Heart right ventricle (tissue), 16 donors: Measurements from ENCODE around the gene CXCL3. TPM values are rescaled to one million over a fixed set of nuclear protein-coding genes. Genes with fewer than 3 reads are reported as not detected.

Source experiments
- ATAC-seq, 8 donors: fragments of 200-7000 bp; cut with Tn5 transposase; one replicate each; pipeline ENCODE4 v1.9.1; 2020; ENCODE audit warnings: mild to moderate bottlenecking in 8 of 8, moderate library complexity in 8 of 8, moderate number of reproducible peaks in 1 of 8
- DNase-seq, 2 donors: peaks; one replicate each; pipeline ENCODE4 v3.0.0-alpha.2; 2020
- H3K27ac ChIP-seq, 10 donors: fragments of 200-600 bp; sonication (generic) in 2 of 10; one replicate each; pipeline versions ENCODE4 v1.5.0 to v1.8.0; 2020 to 2022; ENCODE audit warnings: mild to moderate bottlenecking in 3 of 10
- H3K27me3 ChIP-seq, 7 donors: fragments of 200-600 bp; one replicate each; pipeline ENCODE4 v1.8.0; 2021 to 2022; ENCODE audit warnings: mild to moderate bottlenecking in 2 of 7
- H3K36me3 ChIP-seq, 9 donors: fragments of 200-600 bp; sonication (generic) in 1 of 9; one replicate each; pipeline versions ENCODE4 v1.5.0 to v1.8.0; 2020 to 2022; ENCODE audit warnings: mild to moderate bottlenecking in 2 of 9
- H3K4me1 ChIP-seq, 9 donors: fragments of 200-600 bp; sonication (generic) in 1 of 9; one replicate each; pipeline versions ENCODE4 v1.5.0 to v1.8.0; 2020 to 2022; ENCODE audit warnings: mild to moderate bottlenecking in 4 of 9
- H3K4me3 ChIP-seq, 10 donors: fragments of 200-600 bp; sonication (generic) in 2 of 10; one replicate each; pipeline versions ENCODE4 v1.5.0 to v1.8.0; 2020 to 2022; ENCODE audit warnings: mild to moderate bottlenecking in 7 of 10, moderate library complexity in 2 of 10
- H3K9me3 ChIP-seq, 11 donors: fragments of 200-600 bp in 10 of 11; sonication (generic) in 2 of 11; one replicate each; pipeline versions ENCODE4 v1.5.0 to v1.8.0; 2013 to 2022; ENCODE audit warnings: mild to moderate bottlenecking in 2 of 11, control low read depth in 1 of 11, moderate library complexity in 1 of 11
- CTCF ChIP-seq, 9 donors: fragments of 200-600 bp; sonication (generic) in 2 of 9; IDR thresholded peaks; one replicate each; pipeline versions ENCODE4 v1.5.0 to v1.8.0; 2021 to 2022; ENCODE audit warnings: antibody characterized with exemption in 9 of 9, mild to moderate bottlenecking in 5 of 9, moderate library complexity in 1 of 9
- WGBS, 2 donors: extraction: QIAGEN DNeasy Blood & Tissue Kit; methylation state at CpG; one replicate each; pipeline ENCODE4 v1.1.7; 2013; ENCODE audit warnings: inconsistent platforms in 1 of 2; 5-methylcytosine and 5-hydroxymethylcytosine counted together
- intact Hi-C, 10 donors: fragments of 100-400 bp; cut with DNase I; formaldehyde crosslinking; loops; one replicate each; pipeline versions ENCODE4 v1.11.1 to v1.14.2; 2022
- polyA plus RNA-seq, 2 donors: library from polyadenylated mRNA; stranded (reverse); fragments of 200-250 nt; gene quantifications; one replicate each; pipeline ENCODE4 v1.2.3, GENCODE V29; 2013
- total RNA-seq, 10 donors: library from RNA; stranded (reverse); fragmentation: NEBNext Ultra II Directional in 3 of 10; extraction: Animal tissue kit (Norgen Biotek cat#: 25700) in 3 of 10; gene quantifications; one replicate each; pipeline versions ENCODE4 v1.2.1 to v1.2.4, GENCODE V29; 2021 to 2023
- donor health status: Arrhythmogenic right ventricular cardiomyopathy.
- donor health status: ischemic (EF 13 %, LVEDD 7.1; RV severe dilation, severe dysfunction).
- donor health status: healthy with polysubstance abuse.
- donor health status: DM: no; HTN: yes; CAD: no.
- donor health status: DM: no; HTN: no; CAD: no.
- donor health status: ischemic (EF 25% LVEDD 6.9; RV normal size, moderate dysfunction).
- donor health status: ischemic (EF 25% LVEDD 5.7; RV mildly dilated, moderate dysfunction).
- donor health status: healthy.
- donor health status: DM: yes; HTN: yes; CAD: no.
- donor health status: Ischemic cardiomyopathy.
- donor health status: ischemic (EF 35%, LVEDD 5.7; RV mildly dilated, moderate dysfunction).
- donor health status: nonischemic (EF 11% LVEDD 7.7; RV severe dilation, severe dysfunction).
- donor health status: DM: yes; HTN: yes; CAD: no.
- donor health status: PGD.
- donor health status: ischemic (EF 29% LVEDD 5.4; RV normal size, mild dysfunction).
- donor health status: nonischemic (EF 23%, LVEDD 6.1; RV moderate dilation, normal function).

CXCL3 gene
- total and polyA plus RNA-seq, 12 donors: 0.24 to 5.1 (median 1.4) TPM; not detected in 1

DNA sequence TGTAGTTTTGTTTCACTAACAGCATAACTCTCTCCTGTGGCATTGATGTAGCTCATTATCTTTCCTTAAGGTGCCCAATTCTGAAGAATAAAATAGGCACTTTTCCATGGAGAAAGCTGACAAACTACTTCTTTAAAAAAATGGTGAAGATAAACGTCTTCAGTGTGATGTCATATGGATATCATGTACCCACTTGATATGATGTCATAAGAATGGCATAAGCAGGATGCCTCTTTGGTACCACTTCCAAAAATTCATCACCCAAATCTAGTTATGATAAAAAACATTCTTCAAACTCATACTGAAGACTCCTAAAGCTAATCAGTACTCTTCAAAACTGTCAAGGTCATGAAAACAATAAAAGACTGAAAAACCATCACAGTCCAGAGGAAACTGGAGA is 2.9 kb upstream of the CXCL3 start:
- DNase-seq: no peak
- Histone ChIP-seq H3K4me1 (peaks cover 0 to 24% (median 5%) of the 10 kb centered on the region in 9 donors), H3K36me3 (no peaks in the 10 kb centered on the region), H3K4me3 (no peak overlapping the region), H3K27me3 (peaks cover 0 to 11% (median 0%) of the 10 kb centered on the region in 7 donors), H3K9me3 (peaks cover 0 to 7% (median 0%) of the 10 kb centered on the region in 11 donors), H3K27ac (no peak overlapping the region)
- no peak for TF ChIP-seq CTCF (IDR thresholded peaks at IDR 0.05)
- ATAC-seq: no peak
- WGBS, 2 donors: 27 to 37% methylated on average over 1 of the region's 1 CpG
- intact Hi-C loops: loop anchor here in 1 of 10 donors (10.0 kb wide), 1 partner anchor 53 kb away; the partner anchor contains the start of gene CXCL2

- Histone ChIP-seq H3K4me1 (peaks cover 0 to 24% (median 5%) of the 10 kb centered on the region in 9 donors), H3K27me3 (peaks cover 0 to 16% (median 0%) of the 10 kb centered on the region in 7 donors), H3K9me3 (no peaks in the 10 kb centered on the region), H3K4me3 (peak overlapping the region in 9 of 10 donors; percentile 54 to 78 (median 71)), H3K36me3 (no peaks in the 10 kb centered on the region), H3K27ac (peak overlapping the region in 8 of 10 donors; percentile 27 to 94 (median 82))
- intact Hi-C loops: loop anchor here in 5 of 10 donors (5.0 to 10.0 kb wide), 8 partner anchors 53 to 305 kb away; partner anchors contain the start of gene CXCL2 (in 1 of the 5)
- DNase-seq (peak in 1 of 2 donors; percentile 12), ATAC-seq (peak in 4 of 8 donors; percentile 27 to 67 (median 38))
- TF ChIP-seq CTCF (IDR thresholded peaks at IDR 0.05): no peak
- 17 to 19% methylated on average over 4 of the region's 4 CpGs for WGBS, 2 donors
Measured at GRCh38 chr4:74039315-74039763, 850 bp upstream of the CXCL3 start.

- intact Hi-C loops: loop anchor here in 5 of 10 donors (5.0 to 10.0 kb wide), 8 partner anchors 54 to 303 kb away; partner anchors contain the start of gene CXCL2 (in 1 of the 5)
- H3K27ac ChIP-seq: peak overlapping the region in 9 of 10 donors; percentile 30 to 94 (median 81)
- DNase-seq (peak in 1 of 2 donors; percentile 7), ATAC-seq (peak in 2 of 8 donors; percentile 4 to 13)
- peaks cover 0 to 18% (median 5%) of the 10 kb centered on the region in 9 donors for H3K4me1 ChIP-seq
- H3K9me3 ChIP-seq: no peaks in the 10 kb centered on the region
- WGBS, 2 donors: 3 to 4% methylated on average over 17 of the region's 17 CpGs
- H3K27me3 ChIP-seq: peaks cover 0 to 16% (median 0%) of the 10 kb centered on the region in 7 donors
- peak overlapping the region; percentile 43 to 78 (median 68) for H3K4me3 ChIP-seq
- no peak for TF ChIP-seq CTCF (IDR thresholded peaks at IDR 0.05)
- no peaks in the 10 kb centered on the region for H3K36me3 ChIP-seq
Measured at GRCh38 chr4:74038086-74038424, 434 bp downstream of the CXCL3 start.

DNA sequence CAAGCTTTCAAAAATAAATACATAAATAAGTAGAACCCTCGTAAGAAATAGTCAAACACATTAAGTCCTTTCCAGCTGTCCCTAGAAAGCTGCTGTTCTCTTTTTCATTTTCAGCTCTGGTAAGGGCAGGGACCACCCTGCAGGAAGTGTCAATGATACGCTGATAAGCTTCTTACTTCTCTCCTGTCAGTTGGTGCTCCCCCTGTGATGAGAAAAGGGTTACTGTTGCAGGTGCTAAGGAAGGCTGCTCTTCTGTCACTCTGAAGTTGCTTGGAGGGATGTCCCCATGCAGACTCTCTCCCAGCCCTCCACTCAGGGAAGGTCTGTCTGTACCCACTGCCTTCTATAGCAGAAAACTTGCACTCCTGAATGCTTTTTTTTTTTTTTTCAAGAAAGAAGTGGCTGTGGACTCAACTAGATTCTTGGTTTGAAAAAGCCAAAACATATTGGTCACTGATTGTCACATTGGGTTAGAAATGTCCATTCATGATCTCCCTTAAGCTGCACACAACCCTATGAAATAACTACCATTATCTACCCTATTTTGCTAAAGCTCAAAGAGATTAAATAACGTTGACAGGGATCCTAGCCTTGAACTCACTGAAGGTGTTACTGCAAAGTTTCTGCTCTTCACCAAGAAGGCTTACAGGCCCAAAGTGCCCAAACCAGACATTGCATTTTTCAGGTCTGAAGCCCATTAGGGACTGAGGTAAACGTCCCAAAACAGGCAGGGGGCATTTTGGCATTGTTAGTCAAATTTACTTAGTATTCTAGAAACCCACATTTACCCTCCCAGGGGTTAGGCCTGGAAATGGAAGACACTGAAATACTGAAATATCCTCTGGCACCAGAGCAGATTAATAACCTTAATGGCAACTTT is 1.2 kb downstream of the CXCL3 start:
- no peaks in the 10 kb centered on the region for H3K9me3 ChIP-seq

More for the DNA sequence above, 1.2 kb downstream of the CXCL3 start:
- no peaks in the 10 kb centered on the region for H3K36me3 ChIP-seq
- peak overlapping the region in 3 of 10 donors; percentile 89 to 94 (median 91) for H3K27ac ChIP-seq
- ATAC-seq (no peak), DNase-seq (no peak)
- peak overlapping the region in 8 of 10 donors; percentile 54 to 78 (median 72) for H3K4me3 ChIP-seq
- intact Hi-C loops: loop anchor here in 5 of 10 donors (5.0 to 10.0 kb wide), 8 partner anchors 55 to 303 kb away; partner anchors contain the start of gene CXCL2 (in 1 of the 5)
- no peak for TF ChIP-seq CTCF (IDR thresholded peaks at IDR 0.05)
- WGBS, 2 donors: 42 to 45% methylated on average over 4 of the region's 4 CpGs
- H3K4me1 ChIP-seq: peaks cover 0 to 18% (median 7%) of the 10 kb centered on the region in 9 donors
- peaks cover 0 to 16% (median 0%) of the 10 kb centered on the region in 7 donors for H3K27me3 ChIP-seq
